A172 (cell line): Measurements from ENCODE around the gene EHMT1. TPM values are rescaled to one million over a fixed set of nuclear protein-coding genes. Genes with fewer than 3 reads are reported as not detected.

Experiments used
- DNase-seq: peaks from one replicate; pipeline ENCODE4 v3.0.0-alpha.2; 2015; ENCODE audit warnings: low spot score
- total RNA-seq: library from RNA; depleted of rRNA; stranded (reverse); fragments of >200 nt; shearing (Covaris generic); gene quantifications from 2 replicates; pipeline ENCODE4 v1.2.3, GENCODE V29; 2014

Gene EHMT1
- total RNA-seq, 1 experiment from 2014 or later: 54.7 TPM

GRCh38 chr9:137672907-137673791, 54.3 kb downstream of the EHMT1 start:
- DNase-seq: peak; percentile 53

DNA sequence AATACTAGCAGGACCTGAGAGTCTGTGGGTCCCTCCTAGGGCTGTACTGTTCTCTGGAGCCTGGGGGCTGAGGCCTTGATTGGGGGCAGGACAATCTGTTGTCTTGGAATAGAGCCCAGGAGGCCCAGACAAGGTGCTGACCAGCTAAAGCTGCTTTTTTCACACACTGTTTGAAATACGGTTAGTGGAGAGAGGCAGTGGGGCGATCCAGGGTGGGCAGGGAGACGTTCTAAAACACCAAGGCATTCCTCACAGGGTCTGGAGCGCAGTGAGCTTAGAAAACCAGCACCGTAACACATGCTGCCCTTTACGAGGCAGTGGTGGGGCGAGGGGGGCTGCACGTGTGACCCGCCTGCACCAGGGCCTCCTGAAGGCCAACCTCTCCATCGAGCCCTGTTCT, 55.1 kb downstream of the EHMT1 start:
- DNase-seq: no peak

DNA sequence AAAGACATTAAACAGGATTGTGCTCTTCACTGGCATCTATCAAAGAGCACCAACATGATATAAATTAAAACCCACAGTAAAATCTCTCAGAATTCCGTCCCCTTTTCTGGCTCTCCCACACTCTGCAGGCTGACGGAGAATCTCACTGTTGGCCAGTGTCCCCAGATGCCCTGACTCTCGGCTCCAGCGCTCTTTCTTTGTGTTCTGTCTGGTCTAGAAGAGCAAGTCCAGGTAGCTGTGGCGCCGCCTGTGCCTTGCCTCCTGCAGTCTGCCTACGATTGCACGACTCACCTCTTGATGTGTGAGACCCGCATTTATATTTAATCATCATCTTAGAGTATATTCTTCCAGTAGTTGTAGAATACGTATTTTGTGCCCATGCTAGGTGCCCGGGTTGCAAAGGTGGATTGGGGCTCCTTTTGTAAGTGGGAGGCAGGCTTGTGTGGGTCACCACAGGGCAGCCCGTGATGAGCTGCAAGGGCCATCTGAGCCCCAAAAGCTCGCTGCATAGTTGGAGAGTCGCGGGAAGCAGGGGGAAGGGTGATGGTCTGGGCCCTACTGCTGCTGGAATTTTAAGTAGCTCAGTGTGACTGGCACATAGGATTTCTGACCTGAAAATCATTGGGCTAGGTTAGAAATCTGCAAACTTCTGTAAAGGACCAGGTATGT, 55.6 kb downstream of the EHMT1 start:
- no peak for DNase-seq

DNA sequence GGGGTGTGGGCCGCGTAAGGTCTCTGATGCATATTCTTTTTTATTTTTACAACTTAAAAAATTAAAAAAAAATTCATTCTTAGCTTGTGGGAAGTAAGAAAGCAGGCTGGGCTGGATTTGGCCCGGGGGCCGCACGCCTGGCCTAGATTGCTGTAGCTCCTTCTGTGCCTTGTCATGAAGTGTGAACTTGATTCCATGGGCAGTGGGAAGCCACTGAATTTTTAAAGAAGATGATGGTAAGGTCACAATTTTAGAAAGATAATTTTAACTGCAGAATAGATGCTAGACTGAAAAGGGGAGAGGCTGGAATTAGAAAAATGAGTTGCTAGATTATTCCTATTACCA, 56.1 kb downstream of the EHMT1 start:
- no peak for DNase-seq

DNA sequence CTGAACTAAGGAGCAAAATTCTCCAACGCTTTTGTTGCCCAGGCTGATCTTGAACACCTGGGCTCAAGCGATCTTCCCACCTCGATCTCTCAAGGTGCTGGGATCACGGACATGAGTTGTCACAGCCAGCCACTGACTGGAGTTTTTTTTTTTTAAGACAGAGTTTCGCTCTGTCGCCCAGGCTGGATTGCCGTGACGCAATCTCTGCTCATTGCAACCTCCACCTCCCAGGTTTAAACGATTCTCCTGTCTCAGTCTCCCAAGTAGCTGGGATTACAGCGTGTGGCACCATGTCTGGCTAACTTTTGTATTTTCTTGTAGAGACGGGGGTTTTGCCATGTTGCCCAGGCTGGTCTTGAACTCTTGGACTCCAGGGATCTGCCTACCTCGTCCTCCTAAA, 58.2 kb downstream of the EHMT1 start:
- no peak for DNase-seq

GRCh38 chr9:137678202-137678601, 59.4 kb downstream of the EHMT1 start:
- no peak for DNase-seq

- DNase-seq: no peak
These were observed 60.4 kb downstream of the EHMT1 start for GRCh38 chr9:137679249-137679648.

- DNase-seq: no peak
These were observed 61.0 kb downstream of the EHMT1 start for GRCh38 chr9:137679695-137680305.

- DNase-seq: no peak
These were observed 61.9 kb downstream of the EHMT1 start for GRCh38 chr9:137680444-137681358.

DNA sequence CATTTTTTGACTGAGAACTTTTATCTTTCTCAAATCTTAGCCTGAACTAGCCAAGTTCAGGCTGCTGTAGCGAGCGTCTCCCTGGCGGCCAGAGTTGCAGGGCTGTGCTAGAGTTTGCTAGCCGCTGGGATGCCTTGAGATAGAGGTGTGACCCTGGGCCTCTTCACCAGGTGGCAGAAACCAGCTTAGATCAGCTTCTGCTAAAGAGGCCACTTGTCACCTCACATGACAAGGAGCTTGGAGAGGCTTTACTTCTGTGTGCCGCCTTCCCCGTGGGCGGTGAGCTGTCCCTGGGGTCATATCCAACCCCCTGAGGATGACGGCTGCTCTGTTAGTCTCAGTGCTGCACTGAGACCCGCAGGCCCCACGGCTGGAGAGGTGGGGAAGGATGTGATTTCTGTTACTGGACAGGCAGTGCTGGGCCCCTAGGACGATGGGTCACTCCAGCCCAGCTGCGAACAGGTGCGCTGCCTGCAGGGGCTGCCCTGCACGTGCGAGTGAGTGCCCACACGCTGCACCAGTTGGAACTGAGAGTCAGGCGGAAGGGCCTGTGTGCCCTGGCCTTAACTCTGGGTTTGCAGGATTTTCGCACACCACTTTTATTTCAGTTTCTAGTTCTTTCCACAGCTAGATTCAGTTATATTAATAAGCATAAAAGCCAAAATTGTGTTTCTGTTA, 63.8 kb downstream of the EHMT1 start:
- no peak for DNase-seq

DNA sequence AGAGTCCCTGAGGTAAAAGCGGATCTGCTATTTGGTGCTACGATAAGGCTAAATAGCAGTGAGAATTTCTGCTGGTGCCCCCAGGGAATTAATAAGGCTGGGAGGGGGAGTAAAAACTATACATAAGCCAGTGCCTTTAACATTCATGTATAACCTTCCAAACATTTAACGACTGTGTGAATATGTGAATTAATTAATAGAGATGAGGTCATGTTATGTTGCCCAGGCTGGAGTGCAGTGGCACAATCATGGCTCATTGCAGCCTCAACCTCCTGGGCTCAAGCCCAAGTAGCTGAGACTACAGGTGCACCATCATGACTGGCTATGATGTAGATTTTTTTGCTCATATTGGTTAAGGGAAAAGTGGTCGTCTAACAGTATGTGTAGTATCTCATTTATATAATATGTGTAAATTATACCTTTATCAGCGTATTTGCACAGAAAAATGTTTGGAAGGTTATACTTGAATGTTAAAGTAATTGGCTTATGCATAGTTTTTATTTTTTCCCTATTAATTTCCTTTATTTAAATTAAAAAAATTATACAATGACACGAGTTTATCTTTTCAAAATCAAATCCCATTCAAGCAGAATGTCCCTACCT, 64.6 kb downstream of the EHMT1 start:
- DNase-seq: no peak

GRCh38 chr9:137685035-137685740, 66.4 kb downstream of the EHMT1 start:
- DNase-seq: no peak

DNA sequence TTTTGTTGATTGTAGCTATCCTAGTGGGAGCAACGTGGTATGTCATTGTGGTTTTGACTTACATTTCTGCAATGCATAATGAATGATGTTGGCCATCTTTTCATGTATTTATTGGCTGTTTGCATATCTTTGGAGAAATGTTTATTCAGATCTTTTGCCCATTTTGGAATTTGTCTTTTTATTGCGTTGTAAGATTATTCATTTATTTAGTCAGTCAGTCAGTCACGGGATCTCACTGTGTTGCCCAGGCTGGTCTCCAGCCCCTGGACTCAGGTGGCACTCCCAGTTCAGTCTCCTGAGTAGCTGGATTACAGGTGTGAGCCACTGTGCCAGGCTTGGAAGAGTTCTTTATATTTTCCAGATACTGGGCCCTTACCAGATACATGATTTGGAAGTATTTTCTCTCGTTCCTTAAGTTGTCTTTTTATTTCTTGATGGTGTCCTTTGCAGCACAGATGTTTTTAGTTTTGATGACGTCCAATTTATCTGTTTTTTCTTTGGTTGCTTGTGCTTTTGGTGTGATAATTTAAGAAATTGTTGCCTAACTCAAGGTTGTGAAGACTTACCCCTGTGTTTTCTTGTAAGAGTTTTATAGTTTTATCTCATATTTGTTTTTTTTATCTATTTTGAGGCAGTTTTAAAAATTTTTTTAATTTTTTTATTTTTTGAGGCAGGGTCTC, 67.1 kb downstream of the EHMT1 start:
- DNase-seq: no peak

GRCh38 chr9:137688261-137688660, 69.5 kb downstream of the EHMT1 start:
- no peak for DNase-seq

GRCh38 chr9:137688725-137689124, 69.9 kb downstream of the EHMT1 start:
- no peak for DNase-seq

GRCh38 chr9:137689745-137690529, 71.1 kb downstream of the EHMT1 start:
- no peak for DNase-seq

DNA sequence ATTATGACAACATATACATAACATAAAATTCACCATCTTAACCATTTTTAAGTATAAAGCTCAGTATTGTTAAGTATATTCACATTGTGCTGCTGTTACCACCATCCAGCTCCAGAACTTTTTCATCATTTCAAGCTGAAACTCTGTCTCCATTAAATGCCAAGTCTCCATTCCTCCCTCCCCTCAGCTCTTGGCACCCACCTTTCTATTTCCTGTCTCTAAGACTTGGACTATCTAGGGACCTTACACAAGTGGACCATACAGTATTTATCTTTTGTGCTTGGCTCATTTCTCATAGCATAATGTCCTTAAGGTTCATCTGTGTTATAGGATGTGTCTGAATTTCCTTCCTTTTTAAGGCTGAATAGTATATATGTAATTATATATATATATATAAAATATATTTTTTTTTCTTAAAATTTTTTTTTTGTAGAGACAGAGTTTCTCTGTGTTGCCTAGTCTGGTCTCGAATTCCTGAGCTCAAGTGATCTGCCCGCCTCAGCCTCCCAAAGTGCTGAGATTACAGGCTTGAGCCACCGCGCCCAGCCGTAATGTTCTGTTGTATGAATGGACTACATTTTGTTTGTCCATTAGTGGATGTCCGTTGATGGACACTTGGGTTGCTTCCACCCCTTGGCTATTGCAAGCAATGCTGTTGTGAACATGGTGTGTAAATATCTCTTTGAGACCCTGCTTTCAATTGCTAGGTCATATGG, 72.3 kb downstream of the EHMT1 start:
- DNase-seq: no peak
